ENCODE measurements around the gene CLPSL1. TPM values are rescaled to one million over a fixed set of nuclear protein-coding genes. Genes with fewer than 3 reads are reported as not detected.

The CLPSL1 gene
- total RNA-seq, 5 donors from 2014 or later (not counting 1 experiment from before 2014, with no cell fraction given): not detected

GRCh38 chr6:35833536-35833935 lies 52.7 kb downstream of the CLPSL1 start:
- Mint-ChIP-seq H3K9me3 (no peaks in the 10 kb centered on the region), H3K27ac (peak overlapping the region in 1 of 2 donors; percentile 30), H3K36me3 (peaks cover 34% of the 10 kb centered on the region), H3K27me3 (no peaks in the 10 kb centered on the region), H3K4me1 (no peaks in the 10 kb centered on the region), H3K4me3 (no peak overlapping the region)
- ATAC-seq (replicated peaks in 1 of 4) (no peak), DNase-seq (no peak)
- Histone ChIP-seq H3K4me1 (ENCODE audit: control insufficient read depth in 1 of 2, extremely low read depth in 1 of 2, insufficient read depth in 2 of 2, low read length in 2 of 2) (no peaks in the 10 kb centered on the region), H3K27me3 (replicated peaks in 1 of 2; ENCODE audit: control insufficient read depth in 2 of 2, extremely low read depth in 1 of 2, insufficient read depth in 2 of 2, low read length in 1 of 2) (no peaks in the 10 kb centered on the region), H3K9me3 (no peaks in the 10 kb centered on the region), H3K27ac (ENCODE audit: low read length) (no peak overlapping the region), H3K4me3 (ENCODE audit: control insufficient read depth in 1 of 2, extremely low read depth in 1 of 2, low read length in 1 of 2) (no peak overlapping the region), H3K36me3 (ENCODE audit: control insufficient read depth in 2 of 2, extremely low read depth in 1 of 2, insufficient read depth in 1 of 2, low read length in 1 of 2) (peaks cover 6 to 31% of the 10 kb centered on the region in 2 donors)
- POLR2A ChIA-PET: no interaction called here
- no CpG with 5 or more reads among the region's 7 CpGs for WGBS (ENCODE audit: insufficient coverage)
- CTCF ChIA-PET: no interaction called here

Other genes with a start within 250 kb of the CLPSL1 start
- gene FKBP5, start 92.1 kb upstream of the CLPSL1 start, total RNA-seq: 100 to 1,000 TPM in 1 of 5 donors, 10 to 100 TPM in 4; 61.4 to 130 (median 63.9) TPM
- 1 to 10 TPM in 2 of 5 donors, under 1 TPM in 3; 0.63 to 1.8 (median 0.90) TPM for gene ARMC12, start 44.0 kb upstream of the CLPSL1 start, total RNA-seq
- not detected for gene CLPSL2, start 4.4 kb upstream of the CLPSL1 start, total RNA-seq
- 1 to 10 TPM in 3 of 5 donors, not detected in 2; 5.9 to 8.2 (median 6.2) TPM for gene CLPS, start 16.3 kb downstream of the CLPSL1 start, total RNA-seq
- gene LHFPL5, start 24.3 kb downstream of the CLPSL1 start, total RNA-seq: not detected
- gene SRPK1, start 140.1 kb downstream of the CLPSL1 start, total RNA-seq: 10 to 100 TPM; 37.2 to 45.8 (median 40.9) TPM
- gene SLC26A8, start 243.6 kb downstream of the CLPSL1 start, total RNA-seq: not detected
- gene MAPK14, start 246.8 kb downstream of the CLPSL1 start, total RNA-seq: 10 to 100 TPM; 49.3 to 64.5 (median 60.3) TPM

Data from T-cell (primary cell).